HepG2 (cell line): ENCODE results near the gene SH3TC2. TPM values are rescaled to one million over a fixed set of nuclear protein-coding genes. Genes with fewer than 3 reads are reported as not detected.

Source experiments
- ATAC-seq: fragments of 200-7000 bp; cut with Tn5 transposase; 3 replicates; pipeline ENCODE4 v1.9.1; 2020; ENCODE audit warnings: mild to moderate bottlenecking, moderate library complexity
- BruUV-seq: library from RNA; stranded (reverse); fragments of 400-500 nt; replicated peaks from 2 replicates; lab custom pipeline; 2021; lab: Mats Ljungman, UMichigan
- CTCF ChIA-PET: fragments of 300-600 bp; formaldehyde crosslinking; extraction: SDS; loops from one replicate; lab custom pipeline; 2021; ENCODE audit warnings: low total read pairs, inconsistent platforms, low intra/inter-chr PET ratio; lab: Yijun Ruan, JAX
- POLR2A ChIA-PET: fragments of 350-600 bp; sonication (Branson Sonifier 250); formaldehyde crosslinking; loops from one replicate; lab custom pipeline; 2020; ENCODE audit warnings: antibody characterized with exemption, inconsistent platforms; lab: Yijun Ruan, JAX
- DNase-seq: peaks from one replicate; pipeline ENCODE4 v3.0.0-alpha.2; 2015; ENCODE audit warnings: low spot score
- FAIRE-seq: peaks from 3 replicates; lab custom pipeline; 2011; peaks lifted over from hg19 to GRCh38; lab: Jason Lieb, UNC
- H2AFZ ChIP-seq: one replicate; pipeline ENCODE4 v1.6.1; 2011; ENCODE audit warnings: low read length, inconsistent platforms
- H3K27ac ChIP-seq: fragments of 300-600 bp; 3 replicates; pipeline ENCODE4 v1.8.0; 2011; ENCODE audit warnings: mixed run types, mild to moderate bottlenecking, mixed read lengths, low read length, inconsistent platforms; ENCODE audit not compliant: insufficient read depth; ENCODE audit errors: extremely low read length
- H3K27me3 ChIP-seq, 2 experiments: fragments of 200-600 bp in 1 of 2; 2 replicates in 1 of 2; 3 replicates in 1 of 2; pipeline versions ENCODE4 v1.6.0 to v1.8.0; 2011; ENCODE audit warnings: low read length in 2 of 2, mild to moderate bottlenecking in 2 of 2, moderate library complexity in 2 of 2, inconsistent platforms in 1 of 2; ENCODE audit not compliant: insufficient read depth in 2 of 2, control insufficient read depth in 1 of 2
- H3K36me3 ChIP-seq, 2 experiments: fragments of 200-600 bp in 1 of 2; replicated peaks in 1 of 2; 2 replicates in 1 of 2; 3 replicates in 1 of 2; pipeline versions ENCODE4 v1.5.1 to v1.8.0; 2011; ENCODE audit warnings: low read length in 2 of 2, inconsistent platforms in 1 of 2; ENCODE audit not compliant: insufficient read depth in 2 of 2, control insufficient read depth in 1 of 2
- H3K4me1 ChIP-seq: 2 replicates; pipeline ENCODE4 v1.5.1; 2012; ENCODE audit warnings: low read length, inconsistent platforms; ENCODE audit not compliant: insufficient read depth
- H3K4me2 ChIP-seq: 2 replicates; pipeline ENCODE4 v1.6.0; 2011; ENCODE audit warnings: low read depth, low read length, inconsistent platforms
- H3K4me3 ChIP-seq, 3 experiments: fragments of 200-600 bp in 1 of 3; sonication (generic), shearing (Covaris generic) in 1 of 3; replicated peaks in 1 of 3; 2 replicates each; pipeline ENCODE4 v1.5.1; 2011 to 2016; ENCODE audit warnings: low read length in 3 of 3, inconsistent platforms in 2 of 3, low read depth in 2 of 3, mild to moderate bottlenecking in 2 of 3, control low read depth in 1 of 3, mixed read lengths in 1 of 3; ENCODE audit not compliant: insufficient read depth in 1 of 3
- H3K79me2 ChIP-seq: one replicate; pipeline ENCODE4 v1.6.1; 2011; ENCODE audit warnings: low read length, inconsistent platforms; ENCODE audit not compliant: insufficient read depth
- H3K9ac ChIP-seq: 2 replicates; pipeline ENCODE4 v1.6.0; 2011; ENCODE audit warnings: mild to moderate bottlenecking, low read depth, low read length, inconsistent platforms; ENCODE audit not compliant: insufficient read depth
- H3K9me3 ChIP-seq: 2 replicates; pipeline ENCODE4 v1.5.1; 2012; ENCODE audit warnings: mild to moderate bottlenecking, low read length
- H4K20me1 ChIP-seq: 2 replicates; pipeline ENCODE4 v1.6.0; 2011; ENCODE audit warnings: inconsistent platforms, mild to moderate bottlenecking, low read length, moderate library complexity; ENCODE audit not compliant: insufficient read depth
- CBX5 ChIP-seq: sonication (generic); formaldehyde crosslinking; IDR thresholded peaks from 2 replicates; pipeline ENCODE4 v1.4.0; 2020; ENCODE audit warnings: missing genetic modification reagents, borderline replicate concordance
- DMTF1 ChIP-seq: sonication (generic); formaldehyde crosslinking; IDR thresholded peaks from 2 replicates; pipeline ENCODE4 v1.4.0; 2020; ENCODE audit warnings: mild to moderate bottlenecking, missing genetic modification reagents
- GLI4 ChIP-seq: sonication (generic); formaldehyde crosslinking; IDR thresholded peaks from 2 replicates; pipeline ENCODE4 v1.5.1; 2020; ENCODE audit warnings: missing genetic modification reagents, mild to moderate bottlenecking, moderate library complexity, borderline replicate concordance
- PITX1 ChIP-seq: sonication (generic); formaldehyde crosslinking; IDR thresholded peaks from 2 replicates; pipeline ENCODE4 v1.5.1; 2020; ENCODE audit warnings: mild to moderate bottlenecking, missing genetic modification reagents
- SP2 ChIP-seq: sonication (generic); formaldehyde crosslinking; IDR thresholded peaks from 2 replicates; pipeline ENCODE4 v1.5.1; 2020; ENCODE audit warnings: mild to moderate bottlenecking, missing genetic modification reagents
- ZNF317 ChIP-seq: sonication (generic); formaldehyde crosslinking; IDR thresholded peaks from 2 replicates; pipeline ENCODE4 v1.5.0; 2020; ENCODE audit warnings: mild to moderate bottlenecking, missing genetic modification reagents
- ZNF557 ChIP-seq: sonication (generic); formaldehyde crosslinking; IDR thresholded peaks from 2 replicates; pipeline ENCODE4 v1.4.0; 2020; ENCODE audit warnings: missing genetic modification reagents
- ZNF558 ChIP-seq: sonication (generic); formaldehyde crosslinking; IDR thresholded peaks from 2 replicates; pipeline ENCODE4 v1.9.0; 2022; ENCODE audit warnings: mild to moderate bottlenecking, missing genetic modification reagents, borderline replicate concordance
- ZNF629 ChIP-seq: sonication (generic); formaldehyde crosslinking; conservative IDR thresholded peaks from 2 replicates; pipeline ENCODE4 v1.5.0; 2020; ENCODE audit warnings: missing genetic modification reagents
- ZNF720 ChIP-seq: sonication (generic); formaldehyde crosslinking; IDR thresholded peaks from 2 replicates; pipeline ENCODE4 v1.4.0; 2020; ENCODE audit warnings: missing genetic modification reagents
- ZNF740 ChIP-seq: sonication (generic); formaldehyde crosslinking; IDR thresholded peaks from 2 replicates; pipeline ENCODE4 v1.4.0; 2020; ENCODE audit warnings: missing genetic modification reagents
- ZNF766 ChIP-seq: sonication (generic); formaldehyde crosslinking; IDR thresholded peaks from 2 replicates; pipeline ENCODE4 v1.5.0; 2020; ENCODE audit warnings: missing genetic modification reagents, borderline replicate concordance
- ZNF773 ChIP-seq: sonication (generic); formaldehyde crosslinking; IDR thresholded peaks from 2 replicates; pipeline ENCODE4 v1.4.0; 2020; ENCODE audit warnings: missing genetic modification reagents, borderline replicate concordance
- in situ Hi-C: cut with HindIII; loops from 2 replicates; pipeline ENCODE4 v1.10.0; 2017; ENCODE audit warnings: low pct_unique_long_range_greater_than_20kb; ENCODE audit not compliant: extremely low pct_ligation_motif_present
- intact Hi-C: fragments of 100-400 bp; cut with micrococcal nuclease; formaldehyde crosslinking; loops from one replicate; pipeline ENCODE4 v1.10.0; 2022; ENCODE audit not compliant: unreplicated experiment
- polyA plus RNA-seq, 8 experiments: library from polyadenylated mRNA; depleted of rRNA in 3 of 8; stranded (reverse) in 7 of 8; unstranded in 1 of 8; fragments of >200 nt; fragmentation: Illumina TruSeq in 4 of 8; extraction: Trizol in 4 of 8; gene quantifications; 2 replicates each; pipeline versions ENCODE4 v1.2.1 to v1.2.3, GENCODE V29; 2011 to 2016; ENCODE audit warnings: low read depth in 4 of 8, missing spikeins in 1 of 8, mixed read lengths in 1 of 8; ENCODE audit not compliant: insufficient read depth in 1 of 8
- total RNA-seq, 5 experiments: library from RNA; depleted of rRNA; stranded (reverse); fragments of >200 nt; fragmentation: Illumina TruSeq; extraction: Trizol; gene quantifications; 2 replicates each; pipeline ENCODE4 v1.2.3, GENCODE V29; 2016; ENCODE audit warnings: low read depth in 1 of 5
- TF ChIP-seq, protein P1 (sequence below): IDR thresholded peaks from 2 replicates; pipeline ENCODE4 v1.6.1; 2018; ENCODE audit warnings: missing genetic modification reagents, mild to moderate bottlenecking, missing compliant biosample characterization
- TF ChIP-seq, protein P2 (sequence below): IDR thresholded peaks from 2 replicates; pipeline ENCODE4 v1.6.1; 2016; ENCODE audit warnings: low read depth, missing genetic modification reagents, missing compliant biosample characterization

SH3TC2 gene
- total and polyA plus RNA-seq, 2 of the 13 experiments (the other 11 are each of a cell fraction or from before 2014, with no cell fraction given) = 0.34 to 0.71 TPM

DNA sequence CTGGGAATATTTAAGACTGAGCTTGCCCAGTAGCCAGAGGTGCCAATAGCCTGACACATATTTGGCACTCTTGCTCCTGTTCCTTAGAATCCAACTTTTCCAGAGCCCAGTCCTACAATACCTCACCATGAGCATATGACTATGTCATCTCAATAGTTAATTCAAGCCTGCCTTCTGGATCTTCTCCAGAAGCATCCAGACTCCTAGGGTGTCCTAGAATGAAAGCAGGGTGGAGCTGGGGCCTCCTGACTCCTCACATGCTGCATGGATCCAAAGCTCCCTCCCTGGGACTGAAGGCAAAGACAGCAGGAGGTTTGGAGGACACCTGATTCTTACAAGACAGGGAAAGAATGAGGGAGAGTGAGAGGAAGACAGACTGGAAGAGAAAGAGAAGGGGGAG, 37.9 kb downstream of the SH3TC2 start:
- POLR2A ChIA-PET = no interaction called here
- H3K79me2 ChIP-seq = no peaks in the 10 kb centered on the region
- no TSS peak for BruUV-seq
- CTCF ChIA-PET = no interaction called here
- no peak overlapping the region for H3K4me2 ChIP-seq
- no peaks in the 10 kb centered on the region for H4K20me1 ChIP-seq
- H3K9ac ChIP-seq = no peak overlapping the region
- H3K36me3 ChIP-seq = no peaks in the 10 kb centered on the region
- no peak overlapping the region for H3K27ac ChIP-seq
- DNase-seq (no peak), ATAC-seq (no peak), FAIRE-seq (no peak)
- in situ Hi-C loops = no loop called here
- TF ChIP-seq ZNF558 (no peak), SP2 (CRISPR knock-in tag) (no peak), GLI4 (CRISPR knock-in tag) (no peak), ZNF740 (CRISPR knock-in tag) (no peak), DMTF1 (CRISPR knock-in tag) (no peak), ZNF720 (CRISPR knock-in tag) (no peak), CBX5 (CRISPR knock-in tag) (no peak), ZNF766 (no peak), PITX1 (CRISPR knock-in tag) (no peak), ZNF629 (no peak), ZNF557 (CRISPR knock-in tag) (no peak), ZNF317 (CRISPR knock-in tag) (no peak), ZNF773 (CRISPR knock-in tag) (no peak)
- TF ChIP-seq, protein P1, sequence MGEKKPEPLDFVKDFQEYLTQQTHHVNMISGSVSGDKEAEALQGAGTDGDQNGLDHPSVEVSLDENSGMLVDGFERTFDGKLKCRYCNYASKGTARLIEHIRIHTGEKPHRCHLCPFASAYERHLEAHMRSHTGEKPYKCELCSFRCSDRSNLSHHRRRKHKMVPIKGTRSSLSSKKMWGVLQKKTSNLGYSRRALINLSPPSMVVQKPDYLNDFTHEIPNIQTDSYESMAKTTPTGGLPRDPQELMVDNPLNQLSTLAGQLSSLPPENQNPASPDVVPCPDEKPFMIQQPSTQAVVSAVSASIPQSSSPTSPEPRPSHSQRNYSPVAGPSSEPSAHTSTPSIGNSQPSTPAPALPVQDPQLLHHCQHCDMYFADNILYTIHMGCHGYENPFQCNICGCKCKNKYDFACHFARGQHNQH (CRISPR knock-in tag) = no peak
- TF ChIP-seq, protein P2, sequence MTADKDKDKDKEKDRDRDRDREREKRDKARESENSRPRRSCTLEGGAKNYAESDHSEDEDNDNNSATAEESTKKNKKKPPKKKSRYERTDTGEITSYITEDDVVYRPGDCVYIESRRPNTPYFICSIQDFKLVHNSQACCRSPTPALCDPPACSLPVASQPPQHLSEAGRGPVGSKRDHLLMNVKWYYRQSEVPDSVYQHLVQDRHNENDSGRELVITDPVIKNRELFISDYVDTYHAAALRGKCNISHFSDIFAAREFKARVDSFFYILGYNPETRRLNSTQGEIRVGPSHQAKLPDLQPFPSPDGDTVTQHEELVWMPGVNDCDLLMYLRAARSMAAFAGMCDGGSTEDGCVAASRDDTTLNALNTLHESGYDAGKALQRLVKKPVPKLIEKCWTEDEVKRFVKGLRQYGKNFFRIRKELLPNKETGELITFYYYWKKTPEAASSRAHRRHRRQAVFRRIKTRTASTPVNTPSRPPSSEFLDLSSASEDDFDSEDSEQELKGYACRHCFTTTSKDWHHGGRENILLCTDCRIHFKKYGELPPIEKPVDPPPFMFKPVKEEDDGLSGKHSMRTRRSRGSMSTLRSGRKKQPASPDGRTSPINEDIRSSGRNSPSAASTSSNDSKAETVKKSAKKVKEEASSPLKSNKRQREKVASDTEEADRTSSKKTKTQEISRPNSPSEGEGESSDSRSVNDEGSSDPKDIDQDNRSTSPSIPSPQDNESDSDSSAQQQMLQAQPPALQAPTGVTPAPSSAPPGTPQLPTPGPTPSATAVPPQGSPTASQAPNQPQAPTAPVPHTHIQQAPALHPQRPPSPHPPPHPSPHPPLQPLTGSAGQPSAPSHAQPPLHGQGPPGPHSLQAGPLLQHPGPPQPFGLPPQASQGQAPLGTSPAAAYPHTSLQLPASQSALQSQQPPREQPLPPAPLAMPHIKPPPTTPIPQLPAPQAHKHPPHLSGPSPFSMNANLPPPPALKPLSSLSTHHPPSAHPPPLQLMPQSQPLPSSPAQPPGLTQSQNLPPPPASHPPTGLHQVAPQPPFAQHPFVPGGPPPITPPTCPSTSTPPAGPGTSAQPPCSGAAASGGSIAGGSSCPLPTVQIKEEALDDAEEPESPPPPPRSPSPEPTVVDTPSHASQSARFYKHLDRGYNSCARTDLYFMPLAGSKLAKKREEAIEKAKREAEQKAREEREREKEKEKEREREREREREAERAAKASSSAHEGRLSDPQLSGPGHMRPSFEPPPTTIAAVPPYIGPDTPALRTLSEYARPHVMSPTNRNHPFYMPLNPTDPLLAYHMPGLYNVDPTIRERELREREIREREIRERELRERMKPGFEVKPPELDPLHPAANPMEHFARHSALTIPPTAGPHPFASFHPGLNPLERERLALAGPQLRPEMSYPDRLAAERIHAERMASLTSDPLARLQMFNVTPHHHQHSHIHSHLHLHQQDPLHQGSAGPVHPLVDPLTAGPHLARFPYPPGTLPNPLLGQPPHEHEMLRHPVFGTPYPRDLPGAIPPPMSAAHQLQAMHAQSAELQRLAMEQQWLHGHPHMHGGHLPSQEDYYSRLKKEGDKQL (CRISPR knock-in tag) = no peak
- H2AFZ ChIP-seq = no peak overlapping the region
- no peaks in the 10 kb centered on the region for H3K9me3 ChIP-seq
- intact Hi-C loops = no loop called here
- H3K27me3 ChIP-seq = no peaks in the 10 kb centered on the region
- H3K4me3 ChIP-seq = no peak overlapping the region
- H3K4me1 ChIP-seq = no peaks in the 10 kb centered on the region
